DOHH2 (cell line): ENCODE results near the gene FOXP2.

Source experiments
- H3F3A ChIP-seq: fragments of 200-600 bp; sonication (generic), shearing (Covaris generic); 2 replicates; pipeline ENCODE4 v1.6.0; 2016; ENCODE audit warnings: antibody characterized with exemption, mild to moderate bottlenecking; ENCODE audit not compliant: control insufficient read depth, insufficient read depth
- H3K27ac ChIP-seq: fragments of 200-600 bp; sonication (generic); 2 replicates; pipeline ENCODE4 v1.5.1; 2014; ENCODE audit warnings: low read depth, mild to moderate bottlenecking, low read length, moderate library complexity
- H3K27me3 ChIP-seq: fragments of 200-600 bp; sonication (generic); 2 replicates; pipeline ENCODE4 v1.6.1; 2014; ENCODE audit warnings: mild to moderate bottlenecking, low read length, mixed read lengths; ENCODE audit not compliant: control insufficient read depth
- H3K36me3 ChIP-seq: fragments of 200-600 bp; sonication (generic); 2 replicates; pipeline ENCODE4 v1.6.1; 2014; ENCODE audit warnings: mild to moderate bottlenecking, low read length, moderate library complexity, mixed read lengths; ENCODE audit not compliant: control insufficient read depth
- H3K4me1 ChIP-seq: fragments of 200-600 bp; sonication (generic); 2 replicates; pipeline ENCODE4 v1.6.1; 2014; ENCODE audit warnings: mild to moderate bottlenecking, low read length, mixed read lengths; ENCODE audit not compliant: control insufficient read depth
- H3K4me2 ChIP-seq: fragments of 200-600 bp; sonication (generic); 2 replicates; pipeline ENCODE4 v1.6.0; 2014; ENCODE audit warnings: mild to moderate bottlenecking, low read length, moderate library complexity
- H3K4me3 ChIP-seq: fragments of 200-600 bp; sonication (generic); 2 replicates; pipeline ENCODE4 v1.5.1; 2014; ENCODE audit warnings: mild to moderate bottlenecking, low read length, mixed read lengths
- H3K79me2 ChIP-seq: fragments of 200-600 bp; sonication (generic); 2 replicates; pipeline ENCODE4 v1.6.1; 2014; ENCODE audit warnings: mild to moderate bottlenecking, low read length, mixed read lengths; ENCODE audit not compliant: control insufficient read depth
- H3K9me2 ChIP-seq: fragments of 200-600 bp; sonication (generic); replicated peaks from 2 replicates; pipeline ENCODE4 v1.6.1; 2014; ENCODE audit warnings: mild to moderate bottlenecking, low read length, mixed read lengths; ENCODE audit not compliant: control insufficient read depth
- H3K9me3 ChIP-seq: fragments of 200-600 bp; sonication (generic); 2 replicates; pipeline ENCODE4 v1.6.1; 2014; ENCODE audit warnings: antibody characterized with exemption, low read length, mixed read lengths; ENCODE audit not compliant: control insufficient read depth, insufficient read depth
- H4K20me1 ChIP-seq: fragments of 200-600 bp; sonication (generic); 2 replicates; pipeline ENCODE4 v1.6.0; 2014; ENCODE audit warnings: low read depth, mild to moderate bottlenecking, antibody characterized with exemption, low read length, moderate library complexity; ENCODE audit not compliant: control insufficient read depth, insufficient read depth
- CTCF ChIP-seq: fragments of 200-600 bp; sonication (generic); IDR thresholded peaks from one replicate; pipeline ENCODE4 v1.5.1; 2014; ENCODE audit warnings: antibody characterized with exemption, mild to moderate bottlenecking, low read depth, low read length; ENCODE audit not compliant: poor library complexity, severe bottlenecking
- EZH2phosphoT487 ChIP-seq: fragments of 200-600 bp; sonication (generic); IDR thresholded peaks from 2 replicates; pipeline ENCODE4 v1.6.1; 2017; ENCODE audit warnings: borderline replicate concordance, mild to moderate bottlenecking, antibody characterized with exemption, low read length, moderate library complexity, mixed read lengths

FOXP2 gene

DNA sequence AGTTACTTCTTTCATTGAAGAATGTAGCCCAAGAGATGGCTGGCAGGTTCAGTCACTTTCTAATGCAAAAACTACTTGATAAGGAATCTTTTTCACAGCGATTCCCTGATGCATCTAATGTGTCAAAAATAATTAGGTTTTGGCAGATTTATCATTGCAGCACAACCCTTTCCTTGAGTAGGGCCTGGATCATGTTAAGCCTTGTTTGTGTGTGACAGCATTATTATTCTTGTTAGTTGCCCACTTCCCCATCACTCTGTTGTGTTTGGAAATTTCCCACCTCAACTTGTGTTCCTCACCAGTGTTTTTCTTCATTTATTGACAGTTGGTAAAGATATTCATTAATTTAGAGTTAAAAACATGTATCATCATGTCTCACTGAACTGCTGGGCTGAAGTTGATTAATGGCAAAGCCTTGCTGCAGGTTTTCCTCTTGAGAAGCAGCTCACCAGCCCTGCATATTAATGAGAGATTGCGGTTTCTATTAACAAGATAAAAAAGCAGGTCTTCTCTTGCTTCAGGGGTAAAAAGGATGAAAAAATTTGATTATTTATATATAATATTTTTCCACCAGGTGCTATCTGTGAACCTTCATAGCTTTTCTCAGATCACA, 273.9 kb downstream of the FOXP2 start:
- TF ChIP-seq EZH2phosphoT487 = no peak
- TF ChIP-seq CTCF = no peak
- H3K4me2 ChIP-seq = no peak overlapping the region

DNA sequence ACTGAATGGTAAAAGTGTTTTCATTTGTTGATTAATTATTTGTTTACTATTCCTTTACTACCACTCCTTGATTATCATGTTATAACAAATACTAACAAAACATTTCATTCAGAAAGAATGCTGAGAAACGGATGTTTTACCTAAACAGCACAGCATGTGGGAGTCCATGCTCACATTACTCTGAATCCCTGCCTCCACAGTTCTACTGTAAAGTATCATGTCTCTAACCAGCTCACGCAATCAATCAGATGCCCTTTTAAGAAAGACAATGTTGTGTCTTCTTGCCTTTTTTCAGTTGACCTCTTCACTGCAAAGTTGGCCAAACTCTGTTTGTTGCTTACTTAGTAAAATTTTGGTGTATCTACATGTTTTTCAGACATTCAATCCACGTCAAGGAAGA, 274.8 kb downstream of the FOXP2 start:
- Histone ChIP-seq H3K79me2 (no peaks in the 10 kb centered on the region), H3K4me1 (no peaks in the 10 kb centered on the region), H3K9me2 (no peaks in the 10 kb centered on the region), H3K9me3 (no peaks in the 10 kb centered on the region), H3F3A (no peaks in the 10 kb centered on the region), H3K36me3 (no peaks in the 10 kb centered on the region), H3K27ac (no peak overlapping the region), H3K4me2 (no peak overlapping the region), H3K27me3 (no peaks in the 10 kb centered on the region), H3K4me3 (no peak overlapping the region), H4K20me1 (no peaks in the 10 kb centered on the region)
- TF ChIP-seq CTCF = no peak
- no peak for TF ChIP-seq EZH2phosphoT487

More for the DNA sequence above, 273.9 kb downstream of the FOXP2 start:
- no peaks in the 10 kb centered on the region for H3K9me2 ChIP-seq
- H3K4me1 ChIP-seq = no peaks in the 10 kb centered on the region
- no peaks in the 10 kb centered on the region for H3K79me2 ChIP-seq
- H3F3A ChIP-seq = no peaks in the 10 kb centered on the region
- no peaks in the 10 kb centered on the region for H3K27me3 ChIP-seq
- no peak overlapping the region for H3K27ac ChIP-seq
- H3K4me3 ChIP-seq = no peak overlapping the region
- H3K36me3 ChIP-seq = no peaks in the 10 kb centered on the region
- H4K20me1 ChIP-seq = no peaks in the 10 kb centered on the region
- H3K9me3 ChIP-seq = no peaks in the 10 kb centered on the region

- no peaks in the 10 kb centered on the region for H3K9me2 ChIP-seq
- no peak overlapping the region for H3K27ac ChIP-seq
- no peaks in the 10 kb centered on the region for H3K9me3 ChIP-seq
- no peaks in the 10 kb centered on the region for H3F3A ChIP-seq
- no peaks in the 10 kb centered on the region for H3K79me2 ChIP-seq
- no peak overlapping the region for H3K4me2 ChIP-seq
- no peaks in the 10 kb centered on the region for H3K4me1 ChIP-seq
- no peaks in the 10 kb centered on the region for H3K27me3 ChIP-seq
- no peaks in the 10 kb centered on the region for H3K36me3 ChIP-seq
- no peak overlapping the region for H3K4me3 ChIP-seq
- H4K20me1 ChIP-seq = no peaks in the 10 kb centered on the region
- TF ChIP-seq CTCF (no peak), EZH2phosphoT487 (no peak)
These were observed 277.0 kb downstream of the FOXP2 start for GRCh38 chr7:114691605-114692004.
